ENCODE results near the gene CREB3.

DNA sequence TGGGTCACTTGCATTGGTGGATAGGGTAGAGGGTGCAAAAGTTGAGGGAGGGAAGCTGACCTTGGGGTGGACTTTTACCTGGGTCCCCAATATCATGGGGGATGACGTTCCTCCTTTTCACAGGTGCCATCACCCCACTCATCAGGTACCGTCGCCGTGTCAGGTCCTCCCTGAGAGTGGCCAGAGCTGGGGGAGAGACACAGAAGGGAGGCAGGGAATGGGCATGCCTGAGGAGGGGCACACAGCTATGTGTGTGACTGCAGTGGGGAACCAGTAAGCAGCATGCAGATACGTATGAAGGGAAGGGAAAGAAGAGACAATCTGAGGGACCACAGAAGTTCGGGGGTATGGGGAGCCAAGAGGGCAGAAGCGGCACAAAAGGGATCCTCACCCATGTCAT lies 6.5 kb downstream of the CREB3 start:
- TF ChIP-seq, protein P1, sequence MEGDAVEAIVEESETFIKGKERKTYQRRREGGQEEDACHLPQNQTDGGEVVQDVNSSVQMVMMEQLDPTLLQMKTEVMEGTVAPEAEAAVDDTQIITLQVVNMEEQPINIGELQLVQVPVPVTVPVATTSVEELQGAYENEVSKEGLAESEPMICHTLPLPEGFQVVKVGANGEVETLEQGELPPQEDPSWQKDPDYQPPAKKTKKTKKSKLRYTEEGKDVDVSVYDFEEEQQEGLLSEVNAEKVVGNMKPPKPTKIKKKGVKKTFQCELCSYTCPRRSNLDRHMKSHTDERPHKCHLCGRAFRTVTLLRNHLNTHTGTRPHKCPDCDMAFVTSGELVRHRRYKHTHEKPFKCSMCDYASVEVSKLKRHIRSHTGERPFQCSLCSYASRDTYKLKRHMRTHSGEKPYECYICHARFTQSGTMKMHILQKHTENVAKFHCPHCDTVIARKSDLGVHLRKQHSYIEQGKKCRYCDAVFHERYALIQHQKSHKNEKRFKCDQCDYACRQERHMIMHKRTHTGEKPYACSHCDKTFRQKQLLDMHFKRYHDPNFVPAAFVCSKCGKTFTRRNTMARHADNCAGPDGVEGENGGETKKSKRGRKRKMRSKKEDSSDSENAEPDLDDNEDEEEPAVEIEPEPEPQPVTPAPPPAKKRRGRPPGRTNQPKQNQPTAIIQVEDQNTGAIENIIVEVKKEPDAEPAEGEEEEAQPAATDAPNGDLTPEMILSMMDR (IDR thresholded peaks at IDR 0.05): no peak
- TF ChIP-seq ZFX (IDR thresholded peaks at IDR 0.05; ENCODE audit: borderline replicate concordance): no peak
